HG03039 (cell line): ENCODE results near the gene PDILT.

Experiments
- ATAC-seq: cut with Tn5 transposase; IDR thresholded peaks from one replicate; pipeline ENCODE4 v1.9.1; 2021; ENCODE audit warnings: mild to moderate bottlenecking, moderate library complexity; ENCODE audit not compliant: unreplicated experiment

PDILT gene

GRCh38 chr16:20402651-20403050 lies 1.9 kb downstream of the PDILT start:
- no peak for ATAC-seq

GRCh38 chr16:20401475-20402016 lies 3.0 kb downstream of the PDILT start:
- no peak for ATAC-seq

GRCh38 chr16:20401066-20401465 lies 3.5 kb downstream of the PDILT start:
- no peak for ATAC-seq

DNA sequence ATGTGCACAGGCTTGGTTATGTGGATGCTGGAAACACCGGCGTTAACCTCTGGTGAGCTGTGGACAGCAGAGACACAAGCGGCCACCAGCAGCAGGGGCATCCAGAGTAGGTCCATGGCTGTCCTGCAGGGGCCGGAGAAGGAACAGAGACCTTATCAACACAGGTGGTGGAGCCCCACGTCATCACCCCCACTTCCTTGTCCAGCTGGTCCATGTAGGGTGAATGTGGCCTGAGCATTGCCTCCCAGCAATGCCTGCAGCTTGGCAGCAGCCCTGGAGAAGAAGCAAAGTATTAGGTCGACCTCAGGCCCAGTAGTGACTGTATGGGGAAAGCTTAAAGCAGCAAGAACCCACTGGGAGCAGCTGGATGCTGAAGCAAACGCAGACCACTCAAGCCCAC lies 5.4 kb downstream of the PDILT start:
- ATAC-seq, result no peak

GRCh38 chr16:20398603-20399002 lies 5.9 kb downstream of the PDILT start:
- ATAC-seq, result no peak

DNA sequence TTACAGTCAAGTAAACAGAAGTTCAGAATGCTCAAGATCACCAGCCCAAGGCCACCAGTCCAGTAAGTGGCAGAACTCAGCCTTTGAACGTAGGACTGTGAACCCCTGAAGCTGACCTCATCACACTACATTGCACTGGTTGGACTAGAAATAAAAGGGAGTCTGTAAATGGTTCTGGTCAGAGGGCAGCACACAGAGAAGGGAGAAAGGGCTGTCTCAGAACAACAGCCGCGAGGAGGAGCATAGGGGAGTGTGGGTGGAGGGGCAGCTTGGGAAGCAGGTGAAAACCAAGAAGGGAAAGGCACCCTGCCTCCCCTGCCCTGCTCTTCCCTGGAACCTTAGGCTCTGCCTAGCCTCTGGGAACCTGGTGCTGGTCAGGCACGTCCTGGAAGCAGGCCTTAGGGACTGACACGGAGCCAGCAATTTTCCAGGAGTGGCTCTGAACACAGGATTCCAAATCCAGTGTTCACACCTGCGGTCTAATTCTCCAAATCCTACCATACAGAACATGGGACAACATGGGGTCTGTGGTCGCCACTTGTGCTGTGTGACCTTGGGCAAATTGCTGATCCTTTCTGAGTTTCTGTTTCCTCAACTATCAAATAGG lies 7.0 kb downstream of the PDILT start:
- ATAC-seq, result no peak

DNA sequence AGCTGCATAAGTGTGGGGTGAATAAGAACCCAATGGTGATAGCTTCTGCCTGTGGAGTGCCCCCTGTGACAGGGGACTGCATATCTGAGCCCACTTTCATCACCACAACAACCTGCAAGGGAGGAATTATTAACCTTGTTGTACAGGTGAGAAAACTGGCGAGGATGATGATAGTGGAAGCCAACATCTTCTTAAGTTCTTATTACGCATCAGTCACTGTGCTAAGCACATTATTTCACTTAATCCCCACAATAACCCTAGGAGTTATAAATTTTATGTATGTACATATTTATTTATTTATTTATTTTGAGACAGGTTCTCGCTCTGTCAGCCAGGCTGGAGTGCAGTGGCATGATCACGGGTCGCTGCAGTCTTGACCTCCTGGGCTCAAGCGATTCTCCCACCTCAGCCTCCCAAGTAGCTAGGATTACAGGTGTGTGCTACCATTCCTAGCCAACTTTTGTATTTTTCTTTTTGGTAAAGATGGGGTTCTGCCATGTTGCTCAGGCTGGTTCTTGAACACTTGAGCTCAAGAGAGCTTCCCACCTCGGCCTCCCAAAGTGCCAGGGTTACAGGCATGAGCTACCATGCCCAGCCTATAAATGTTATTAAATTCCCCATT lies 7.6 kb downstream of the PDILT start:
- ATAC-seq, result no peak

DNA sequence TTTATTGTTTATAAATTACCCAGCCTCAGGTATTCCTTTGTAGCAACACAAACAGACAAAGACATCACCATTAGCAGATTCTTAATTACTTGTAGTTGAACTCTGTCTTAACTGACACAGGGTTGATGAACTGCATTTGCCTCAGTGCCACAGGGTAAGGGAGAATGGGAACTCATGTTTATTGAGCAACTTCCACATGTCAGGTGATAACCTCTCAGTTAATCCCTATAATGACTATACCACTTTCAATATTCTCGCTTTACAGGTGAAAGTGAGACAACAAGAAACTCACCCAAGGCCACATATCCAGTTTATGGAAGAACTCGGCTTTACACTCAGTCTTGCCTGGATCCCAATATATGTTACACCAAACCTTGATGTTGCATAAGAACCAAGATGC lies 8.6 kb downstream of the PDILT start:
- no peak for ATAC-seq

GRCh38 chr16:20393801-20394577 lies 10.5 kb downstream of the PDILT start:
- no peak for ATAC-seq

- no peak for ATAC-seq
These were observed 13.5 kb downstream of the PDILT start for GRCh38 chr16:20391045-20391444.

- no peak for ATAC-seq
These were observed 15.7 kb downstream of the PDILT start for GRCh38 chr16:20388854-20389253.

GRCh38 chr16:20387978-20388377 lies 16.6 kb downstream of the PDILT start:
- ATAC-seq, result no peak

GRCh38 chr16:20385844-20386832 lies 18.4 kb downstream of the PDILT start:
- ATAC-seq, result no peak

DNA sequence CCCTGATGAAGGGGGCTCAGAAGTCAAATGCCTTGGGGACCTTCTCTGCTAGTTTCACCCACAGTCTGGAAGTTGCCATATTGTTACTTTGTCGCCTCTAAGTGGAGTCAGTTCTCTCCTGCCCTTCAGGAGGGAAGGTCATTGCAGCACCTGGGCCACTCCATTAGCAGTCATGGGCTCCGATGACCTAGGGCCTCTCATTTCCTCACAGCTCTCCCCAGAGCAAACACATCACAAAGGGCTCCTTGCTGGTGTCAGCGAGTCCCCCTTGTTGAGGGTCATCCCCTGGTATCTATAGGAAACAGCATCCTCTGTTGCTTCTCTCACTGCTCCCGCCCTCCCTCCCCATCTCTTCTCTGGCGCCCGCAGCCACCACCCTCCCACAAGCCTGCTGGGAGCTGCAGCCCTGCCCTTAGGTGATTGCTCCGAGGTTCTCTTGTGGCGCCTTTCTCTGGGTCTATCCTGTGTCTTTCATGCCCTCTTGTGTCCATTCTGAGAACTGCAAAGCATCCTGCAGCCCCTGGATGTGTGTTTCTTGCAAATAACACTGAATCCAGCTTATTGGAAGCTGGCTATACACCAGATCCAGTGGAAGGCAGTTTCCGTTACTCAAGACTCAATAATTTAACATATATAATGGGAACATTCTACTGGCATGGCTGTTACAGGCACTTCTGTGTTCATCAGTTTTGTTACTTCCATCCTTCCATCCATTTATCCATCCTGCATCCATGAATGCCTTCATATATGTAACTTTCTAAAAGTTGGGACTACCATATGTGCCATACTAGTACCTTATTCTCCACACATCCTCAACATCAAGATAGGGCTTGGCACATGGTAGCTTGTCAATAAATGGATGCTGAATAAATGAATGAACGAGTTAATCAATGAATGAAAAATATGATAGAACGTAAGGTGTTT lies 21.2 kb downstream of the PDILT start:
- no peak for ATAC-seq

- ATAC-seq, result no peak
These were observed 22.2 kb downstream of the PDILT start for GRCh38 chr16:20382202-20382948.

DNA sequence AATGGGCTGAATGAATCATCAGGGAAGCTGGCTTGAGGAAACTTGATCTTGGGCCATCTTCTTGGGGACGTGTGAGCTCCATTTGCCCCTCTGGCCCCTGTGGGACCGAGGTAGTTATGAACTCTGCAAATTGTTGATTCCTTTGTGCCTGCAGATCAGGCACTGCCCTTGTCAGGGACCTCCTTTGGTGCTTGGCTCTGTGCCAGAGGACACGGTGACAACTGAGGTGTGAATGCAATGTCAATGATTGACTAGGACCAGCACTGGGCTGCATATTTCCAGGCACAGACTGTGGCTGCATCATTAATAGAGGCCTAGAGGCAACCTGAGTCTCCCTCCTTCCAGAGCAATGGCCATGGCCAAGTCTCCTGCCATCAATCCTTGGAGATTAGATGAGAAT lies 23.8 kb downstream of the PDILT start:
- ATAC-seq, result no peak

GRCh38 chr16:20377181-20377580 lies 27.4 kb downstream of the PDILT start:
- no peak for ATAC-seq

GRCh38 chr16:20372701-20373100 lies 31.8 kb downstream of the PDILT start:
- no peak for ATAC-seq

- no peak for ATAC-seq
These were observed 35.0 kb downstream of the PDILT start for GRCh38 chr16:20369452-20370054.
